ENCODE data around the gene ASAP2.

The ASAP2 gene

GRCh38 chr2:9430316-9431293, 224.0 kb downstream of the ASAP2 start:
- no peak for TF ChIP-seq CTCF (IDR thresholded peaks at IDR 0.05; ENCODE audit: control insufficient read depth, insufficient read depth, low read depth, low read length, missing control alignments)
- no peak for DNase-seq (ENCODE audit: low read depth)
- no peak overlapping the region for H3K4me3 ChIP-seq (ENCODE audit: control insufficient read depth, low read depth, low read length)

- no peak overlapping the region for H3K4me3 ChIP-seq (ENCODE audit: control insufficient read depth, low read depth, low read length)
- DNase-seq (ENCODE audit: low read depth): no peak
- no peak for TF ChIP-seq CTCF (IDR thresholded peaks at IDR 0.05; ENCODE audit: control insufficient read depth, insufficient read depth, low read depth, low read length, missing control alignments)
Observed at GRCh38 chr2:9434489-9434888, 227.9 kb downstream of the ASAP2 start.

- no peak overlapping the region for H3K4me3 ChIP-seq (ENCODE audit: control insufficient read depth, low read depth, low read length)
- TF ChIP-seq CTCF (IDR thresholded peaks at IDR 0.05; ENCODE audit: control insufficient read depth, insufficient read depth, low read depth, low read length, missing control alignments): no peak
- DNase-seq (ENCODE audit: low read depth): no peak
Observed at GRCh38 chr2:9439536-9439935, 232.9 kb downstream of the ASAP2 start.

GRCh38 chr2:9440058-9440727, 233.6 kb downstream of the ASAP2 start:
- no peak for TF ChIP-seq CTCF (IDR thresholded peaks at IDR 0.05; ENCODE audit: control insufficient read depth, insufficient read depth, low read depth, low read length, missing control alignments)
- H3K4me3 ChIP-seq (ENCODE audit: control insufficient read depth, low read depth, low read length): no peak overlapping the region
- DNase-seq (ENCODE audit: low read depth): no peak

- no peak for TF ChIP-seq CTCF (IDR thresholded peaks at IDR 0.05; ENCODE audit: control insufficient read depth, insufficient read depth, low read depth, low read length, missing control alignments)
- no peak overlapping the region for H3K4me3 ChIP-seq (ENCODE audit: control insufficient read depth, low read depth, low read length)
- no peak for DNase-seq (ENCODE audit: low read depth)
Observed at GRCh38 chr2:9441556-9441955, 234.9 kb downstream of the ASAP2 start.

GRCh38 chr2:9443526-9443925, 236.9 kb downstream of the ASAP2 start:
- DNase-seq (ENCODE audit: low read depth): no peak
- no peak for TF ChIP-seq CTCF (IDR thresholded peaks at IDR 0.05; ENCODE audit: control insufficient read depth, insufficient read depth, low read depth, low read length, missing control alignments)

More at GRCh38 chr2:9443526-9443925, 236.9 kb downstream of the ASAP2 start:
- H3K4me3 ChIP-seq (ENCODE audit: control insufficient read depth, low read depth, low read length): no peak overlapping the region
